Erythroblast (primary cell): ENCODE data around the gene EXOC6B.

Experiments
- DNase-seq, 2 experiments: peaks; one replicate each; lab custom pipeline; 2025; lab: John Stamatoyannopoulos, UW
- POLR2A ChIP-seq: IDR thresholded peaks from 2 replicates; pipeline ENCODE4 v1.6.1; 2011; ENCODE audit warnings: mild to moderate bottlenecking, low read length

EXOC6B gene

GRCh38 chr2:72126186-72127100 is 699.4 kb downstream of the EXOC6B start:
- no peak for DNase-seq
- no peak for TF ChIP-seq POLR2A
